ENCODE measurements around the gene KLHL28.

KLHL28 gene, protein sequence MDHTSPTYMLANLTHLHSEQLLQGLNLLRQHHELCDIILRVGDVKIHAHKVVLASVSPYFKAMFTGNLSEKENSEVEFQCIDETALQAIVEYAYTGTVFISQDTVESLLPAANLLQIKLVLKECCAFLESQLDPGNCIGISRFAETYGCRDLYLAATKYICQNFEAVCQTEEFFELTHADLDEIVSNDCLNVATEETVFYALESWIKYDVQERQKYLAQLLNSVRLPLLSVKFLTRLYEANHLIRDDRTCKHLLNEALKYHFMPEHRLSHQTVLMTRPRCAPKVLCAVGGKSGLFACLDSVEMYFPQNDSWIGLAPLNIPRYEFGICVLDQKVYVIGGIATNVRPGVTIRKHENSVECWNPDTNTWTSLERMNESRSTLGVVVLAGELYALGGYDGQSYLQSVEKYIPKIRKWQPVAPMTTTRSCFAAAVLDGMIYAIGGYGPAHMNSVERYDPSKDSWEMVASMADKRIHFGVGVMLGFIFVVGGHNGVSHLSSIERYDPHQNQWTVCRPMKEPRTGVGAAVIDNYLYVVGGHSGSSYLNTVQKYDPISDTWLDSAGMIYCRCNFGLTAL

DNA sequence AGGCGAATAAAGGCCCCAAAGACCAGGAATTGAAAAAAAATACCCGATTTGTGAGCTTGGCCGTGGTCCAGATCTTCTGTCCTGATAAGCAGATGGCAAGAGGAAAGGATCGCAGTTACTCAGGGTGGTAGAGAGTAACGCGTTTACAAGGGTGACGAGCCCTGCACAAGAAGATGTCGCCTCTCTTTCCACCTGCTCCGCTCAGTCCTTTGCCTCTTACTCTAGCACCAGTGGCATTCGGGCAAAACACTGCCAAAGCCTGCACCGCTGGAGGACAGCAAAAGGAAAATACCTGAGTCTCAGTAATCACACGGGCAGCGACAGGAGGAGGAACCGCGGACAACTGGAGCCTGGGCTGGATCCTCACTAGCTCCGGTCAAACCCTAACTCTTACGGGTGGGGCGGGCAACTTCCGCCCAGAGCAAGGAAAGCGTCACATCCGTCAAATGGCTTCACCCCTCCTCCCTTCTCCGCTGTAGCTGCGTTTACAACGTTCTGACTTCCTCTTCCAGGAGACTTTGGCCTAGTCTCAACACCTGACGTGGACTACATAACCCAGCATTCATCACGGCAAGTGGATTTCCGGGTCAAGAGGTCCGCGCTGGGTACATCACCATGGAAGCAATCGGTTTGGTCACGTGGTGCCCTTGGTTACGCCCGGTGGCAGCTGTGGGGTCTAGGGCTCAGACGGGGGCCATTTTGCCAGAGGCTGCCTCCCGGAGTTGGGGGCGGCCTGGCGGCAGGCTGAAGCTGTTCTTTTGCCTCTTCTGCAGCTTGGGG, at the start of gene KLHL28, which contains the start of gene TOGARAM1:
Gene KLHL28 (minus strand): TSS at position 394 of the 780 bp plus-strand sequence. CDS start 16,019 bp downstream, outside the sequence.
Gene TOGARAM1 (plus strand): TSS at position 637 of the 780 bp plus-strand sequence. CDS start 232 bp downstream, outside the sequence.
- Histone ChIP-seq H3K27ac (peak within 1 kb of the TSS; percentile 65), H3K4me3 (peak within 1 kb of the TSS; percentile 94), H3K9me3 (ENCODE audit: low read depth, low read length) (no peaks in the 10 kb centered on the region), H3K9ac (ENCODE audit: insufficient read length) (peak within 1 kb of the TSS; percentile 74), H3K36me3 (ENCODE audit: insufficient read depth, low read length) (no peaks in the 10 kb centered on the region)
- TF ChIP-seq FOXP2 (optimal IDR thresholded peaks at IDR 0.05; ENCODE audit: control extremely low read depth, extremely low read length, insufficient read depth): peak; percentile 78
- no peak for TF ChIP-seq EZH2 (IDR thresholded peaks at IDR 0.05)
- TF ChIP-seq POLR2AphosphoS5 (IDR thresholded peaks at IDR 0.05; ENCODE audit: borderline replicate concordance, low read depth, low read length): peak; percentile 95
- peak; percentile 99 for DNase-seq (ENCODE audit: low read depth, low spot score)

DNA sequence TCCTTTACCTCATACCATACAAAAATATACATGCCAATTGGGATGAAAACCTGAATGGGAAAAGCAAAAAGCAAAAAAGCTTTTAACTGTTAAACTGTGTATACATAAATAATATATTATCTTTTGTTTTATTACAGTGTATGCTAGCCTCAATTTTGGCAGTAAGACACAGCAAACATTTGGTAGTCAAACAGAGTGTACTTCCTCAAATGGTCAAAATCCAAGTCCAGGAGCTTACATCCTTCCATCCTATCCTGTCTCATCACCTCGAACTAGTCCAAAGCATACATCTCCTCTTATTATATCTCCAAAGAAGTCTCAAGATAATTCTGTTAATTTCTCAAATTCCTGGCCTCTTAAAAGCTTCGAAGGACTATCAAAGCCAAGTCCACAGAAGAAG, 42.2 kb upstream of the KLHL28 start:
- no peaks in the 10 kb centered on the region for H3K9me3 ChIP-seq (ENCODE audit: low read depth, low read length)
- H3K4me3 ChIP-seq: no peak overlapping the region
- no peak for DNase-seq (ENCODE audit: low read depth, low spot score)
- no peak overlapping the region for H3K27ac ChIP-seq
- TF ChIP-seq EZH2 (IDR thresholded peaks at IDR 0.05) (no peak), POLR2AphosphoS5 (IDR thresholded peaks at IDR 0.05; ENCODE audit: borderline replicate concordance, low read depth, low read length) (no peak), FOXP2 (optimal IDR thresholded peaks at IDR 0.05; ENCODE audit: control extremely low read depth, extremely low read length, insufficient read depth) (no peak)
- H3K36me3 ChIP-seq (ENCODE audit: insufficient read depth, low read length): no peaks in the 10 kb centered on the region; the same call in 1 of the 2 replicates
- no peak overlapping the region for H3K9ac ChIP-seq (ENCODE audit: insufficient read length)

DNA sequence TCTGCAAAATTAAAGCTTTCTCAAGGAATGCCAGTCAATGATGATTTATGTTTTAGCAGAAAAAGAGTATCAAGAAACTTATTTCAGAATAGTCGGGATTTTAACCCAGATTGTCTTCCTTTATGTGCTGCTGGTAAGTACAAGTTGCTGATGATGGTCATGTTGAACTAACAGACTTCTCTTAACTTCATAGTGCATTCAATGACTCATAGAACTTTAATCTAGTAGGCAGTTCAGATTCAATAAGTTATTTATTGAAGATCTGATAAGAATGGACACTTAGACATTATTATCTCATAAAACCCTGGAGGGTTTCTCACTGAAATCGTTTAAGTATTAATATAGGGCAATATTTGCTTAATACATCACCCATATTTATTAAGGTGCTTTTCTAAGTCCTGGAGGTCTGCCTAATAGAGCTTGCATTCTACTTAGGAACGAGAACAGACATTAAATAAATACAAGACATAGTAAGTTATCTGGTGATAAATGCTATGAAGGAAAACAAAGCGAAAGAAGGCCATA, 34.1 kb upstream of the KLHL28 start:
- Histone ChIP-seq H3K9me3 (ENCODE audit: low read depth, low read length) (no peaks in the 10 kb centered on the region), H3K4me3 (no peak overlapping the region), H3K36me3 (ENCODE audit: insufficient read depth, low read length) (no peaks in the 10 kb centered on the region), H3K27ac (no peak overlapping the region), H3K9ac (ENCODE audit: insufficient read length) (no peak overlapping the region)
- no peak for TF ChIP-seq EZH2 (IDR thresholded peaks at IDR 0.05)
- TF ChIP-seq POLR2AphosphoS5 (IDR thresholded peaks at IDR 0.05; ENCODE audit: borderline replicate concordance, low read depth, low read length): no peak
- TF ChIP-seq FOXP2 (optimal IDR thresholded peaks at IDR 0.05; ENCODE audit: control extremely low read depth, extremely low read length, insufficient read depth): no peak
- no peak for DNase-seq (ENCODE audit: low read depth, low spot score)

DNA sequence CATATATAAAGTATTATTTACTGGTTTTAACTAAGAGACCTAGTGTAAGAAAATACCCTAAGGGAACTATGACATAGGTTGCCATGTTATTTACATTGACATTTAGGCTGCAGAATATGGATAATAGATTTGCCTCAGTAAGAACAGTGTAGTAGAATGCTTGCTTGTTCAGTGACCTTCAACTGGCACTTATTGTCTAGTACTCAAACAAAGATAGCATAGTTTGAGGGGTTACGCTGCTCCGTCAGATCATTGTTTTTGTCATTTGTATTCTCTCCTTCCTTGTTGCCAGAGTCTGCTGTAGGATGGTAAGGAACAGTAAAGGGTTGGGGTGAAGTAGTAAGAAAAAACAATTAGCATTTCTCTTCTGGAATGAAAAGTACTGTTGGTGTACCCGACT, 33.4 kb upstream of the KLHL28 start:
- no peaks in the 10 kb centered on the region for H3K9me3 ChIP-seq (ENCODE audit: low read depth, low read length)
- no peak overlapping the region for H3K4me3 ChIP-seq
- H3K36me3 ChIP-seq (ENCODE audit: insufficient read depth, low read length): no peaks in the 10 kb centered on the region
- H3K9ac ChIP-seq (ENCODE audit: insufficient read length): no peak overlapping the region
- no peak for DNase-seq (ENCODE audit: low read depth, low spot score)
- TF ChIP-seq EZH2 (IDR thresholded peaks at IDR 0.05) (no peak), POLR2AphosphoS5 (IDR thresholded peaks at IDR 0.05; ENCODE audit: borderline replicate concordance, low read depth, low read length) (no peak), FOXP2 (optimal IDR thresholded peaks at IDR 0.05; ENCODE audit: control extremely low read depth, extremely low read length, insufficient read depth) (no peak)
- no peak overlapping the region for H3K27ac ChIP-seq

DNA sequence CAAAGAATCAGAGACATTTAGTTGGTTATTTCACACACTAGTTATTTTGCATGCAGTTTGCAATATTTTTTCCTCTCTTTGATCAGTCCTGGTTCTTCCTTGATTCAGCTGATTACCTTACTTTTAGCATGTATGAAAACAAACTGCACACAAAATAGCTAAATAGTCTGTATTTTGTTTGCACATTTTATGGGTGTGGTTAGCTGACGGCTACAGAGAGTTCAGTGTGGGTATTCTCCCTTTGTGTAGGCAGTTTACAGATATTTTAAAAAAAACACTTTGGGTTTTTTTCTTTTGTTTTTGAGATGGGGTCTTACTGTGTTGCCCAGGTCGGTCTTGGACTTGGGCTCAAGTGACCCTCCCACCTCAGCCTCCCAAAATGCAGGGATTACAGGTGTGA, 28.8 kb upstream of the KLHL28 start:
- H3K27ac ChIP-seq: no peak overlapping the region
- DNase-seq (ENCODE audit: low read depth, low spot score): no peak
- TF ChIP-seq POLR2AphosphoS5 (IDR thresholded peaks at IDR 0.05; ENCODE audit: borderline replicate concordance, low read depth, low read length) (no peak), EZH2 (IDR thresholded peaks at IDR 0.05) (no peak), FOXP2 (optimal IDR thresholded peaks at IDR 0.05; ENCODE audit: control extremely low read depth, extremely low read length, insufficient read depth) (no peak)
- H3K36me3 ChIP-seq (ENCODE audit: insufficient read depth, low read length): no peaks in the 10 kb centered on the region
- no peak overlapping the region for H3K4me3 ChIP-seq
- H3K9me3 ChIP-seq (ENCODE audit: low read depth, low read length): no peaks in the 10 kb centered on the region
- no peak overlapping the region for H3K9ac ChIP-seq (ENCODE audit: insufficient read length)

DNA sequence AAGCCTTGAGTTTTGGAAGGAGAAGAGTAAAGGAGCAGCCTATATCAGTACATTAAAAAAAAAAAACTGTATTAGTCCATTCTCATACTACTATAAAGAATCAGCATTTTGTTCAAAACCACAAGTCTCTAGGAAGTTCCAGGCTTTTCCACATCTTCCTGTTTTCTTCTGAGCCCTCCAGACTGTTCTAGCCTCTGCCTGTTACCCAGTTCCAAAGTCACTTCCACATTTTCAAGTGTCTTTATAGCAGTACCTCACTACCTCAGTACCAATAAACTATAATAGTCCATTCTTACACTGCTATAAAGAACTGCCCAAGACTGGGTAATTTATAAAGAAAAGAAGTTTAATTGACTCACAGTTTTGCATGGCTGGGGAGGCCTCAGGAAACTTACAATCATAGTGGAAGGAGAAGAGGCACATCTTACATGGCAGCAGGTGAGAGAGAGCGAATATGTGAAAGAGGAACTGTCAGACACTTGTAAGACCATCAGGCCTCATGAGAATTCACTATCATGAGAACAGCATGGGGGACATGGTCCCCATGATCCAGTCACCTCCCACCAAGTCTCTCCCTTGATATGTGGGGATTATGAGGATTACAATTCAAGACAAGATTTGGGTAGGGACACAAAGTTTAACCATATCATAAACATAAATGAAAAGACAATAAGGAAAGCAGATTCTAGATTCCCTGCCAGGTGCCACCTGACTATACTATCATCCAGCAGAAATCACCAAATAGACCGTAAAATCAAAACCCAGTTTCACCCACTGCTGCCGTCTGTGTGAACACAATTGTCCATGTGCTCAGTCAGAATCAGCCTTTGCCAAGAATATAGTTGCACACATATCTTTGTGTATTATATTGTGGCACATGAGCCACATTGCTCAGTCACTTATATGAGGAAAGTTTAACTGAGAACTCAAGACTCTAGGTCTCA, 28.0 kb upstream of the KLHL28 start:
- Histone ChIP-seq H3K27ac (no peak overlapping the region), H3K9me3 (ENCODE audit: low read depth, low read length) (no peaks in the 10 kb centered on the region), H3K4me3 (no peak overlapping the region), H3K36me3 (ENCODE audit: insufficient read depth, low read length) (no peaks in the 10 kb centered on the region), H3K9ac (ENCODE audit: insufficient read length) (no peak overlapping the region)
- TF ChIP-seq POLR2AphosphoS5 (IDR thresholded peaks at IDR 0.05; ENCODE audit: borderline replicate concordance, low read depth, low read length) (no peak), FOXP2 (optimal IDR thresholded peaks at IDR 0.05; ENCODE audit: control extremely low read depth, extremely low read length, insufficient read depth) (no peak), EZH2 (IDR thresholded peaks at IDR 0.05) (no peak)
- DNase-seq (ENCODE audit: low read depth, low spot score): no peak

DNA sequence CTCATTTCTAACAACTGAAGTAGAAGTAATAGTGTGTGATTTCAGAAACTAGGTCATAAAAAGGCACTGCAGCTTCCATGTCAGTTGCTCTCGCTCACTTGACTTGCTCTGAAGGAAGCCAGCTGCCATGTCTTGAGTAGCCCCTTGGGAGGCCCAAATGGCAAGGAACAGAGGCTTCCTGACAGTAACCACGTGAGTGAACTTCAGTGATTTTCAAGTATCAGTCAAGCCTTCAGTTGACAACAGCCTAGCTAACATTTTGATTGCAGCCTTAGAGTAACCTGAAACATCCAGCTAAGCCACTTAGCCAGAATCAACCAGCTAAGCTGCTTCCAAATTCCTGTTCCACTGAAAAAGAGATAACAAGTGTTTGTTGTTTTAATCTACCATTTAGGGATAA, 26.9 kb upstream of the KLHL28 start:
- Histone ChIP-seq H3K27ac (peak overlapping the region; percentile 26), H3K4me3 (no peak overlapping the region), H3K36me3 (ENCODE audit: insufficient read depth, low read length) (no peaks in the 10 kb centered on the region), H3K9ac (ENCODE audit: insufficient read length) (no peak overlapping the region), H3K9me3 (ENCODE audit: low read depth, low read length) (no peaks in the 10 kb centered on the region)
- TF ChIP-seq EZH2 (IDR thresholded peaks at IDR 0.05) (no peak), FOXP2 (optimal IDR thresholded peaks at IDR 0.05; ENCODE audit: control extremely low read depth, extremely low read length, insufficient read depth) (no peak)
- DNase-seq (ENCODE audit: low read depth, low spot score): no peak

Measured in SK-N-MC (cell line).